GM21390 (cell line): ENCODE measurements around the gene TSSC4.

Source experiments
- ATAC-seq: cut with Tn5 transposase; IDR thresholded peaks from one replicate; pipeline ENCODE4 v1.9.1; 2021; ENCODE audit not compliant: unreplicated experiment

TSSC4 gene

GRCh38 chr11:2368851-2369180 is 31.7 kb upstream of the TSSC4 start:
- ATAC-seq = no peak

GRCh38 chr11:2369320-2369719 is 31.2 kb upstream of the TSSC4 start:
- ATAC-seq = no peak

- no peak for ATAC-seq
Observed at GRCh38 chr11:2369896-2370295, 30.7 kb upstream of the TSSC4 start.

- no peak for ATAC-seq
Observed at GRCh38 chr11:2374456-2375201, 25.9 kb upstream of the TSSC4 start.

- ATAC-seq = no peak
Observed at GRCh38 chr11:2375341-2375853, 25.2 kb upstream of the TSSC4 start.

- ATAC-seq = no peak
Observed at GRCh38 chr11:2375964-2376551, 24.5 kb upstream of the TSSC4 start.

GRCh38 chr11:2376751-2377451 is 23.6 kb upstream of the TSSC4 start, which contains the start of gene CD81:
Gene CD81, plus strand, starts transcription at chr11:2377310. Its CDS starts 240 bp downstream, at chr11:2377550.
- no peak for ATAC-seq

- no peak for ATAC-seq
Observed at GRCh38 chr11:2377511-2378443, 22.8 kb upstream of the TSSC4 start.

GRCh38 chr11:2378527-2379210 is 21.9 kb upstream of the TSSC4 start:
- ATAC-seq = no peak

- no peak for ATAC-seq
Observed at GRCh38 chr11:2379466-2380174, 20.9 kb upstream of the TSSC4 start.

- ATAC-seq = no peak
Observed at GRCh38 chr11:2380396-2380795, 20.2 kb upstream of the TSSC4 start.

- no peak for ATAC-seq
Observed at GRCh38 chr11:2380807-2381350, 19.7 kb upstream of the TSSC4 start.

- ATAC-seq = no peak
Observed at GRCh38 chr11:2381494-2382128, 18.9 kb upstream of the TSSC4 start.

GRCh38 chr11:2382129-2382517 is 18.4 kb upstream of the TSSC4 start:
- ATAC-seq = no peak

- no peak for ATAC-seq
Observed at GRCh38 chr11:2382936-2383851, 17.4 kb upstream of the TSSC4 start.

- no peak for ATAC-seq
Observed at GRCh38 chr11:2383852-2384804, 16.4 kb upstream of the TSSC4 start.
